ENCODE data around the gene EMC1. TPM values are rescaled to one million over a fixed set of nuclear protein-coding genes. Genes with fewer than 3 reads are reported as not detected.
"Not testable (repeated sequence)": the region's sequence is repeated elsewhere in the genome, so short reads cannot be mapped to it uniquely, and the experiment has no call there.

EMC1 gene
- total RNA-seq, 1 experiment from 2014 or later = 48.6 TPM

DNA sequence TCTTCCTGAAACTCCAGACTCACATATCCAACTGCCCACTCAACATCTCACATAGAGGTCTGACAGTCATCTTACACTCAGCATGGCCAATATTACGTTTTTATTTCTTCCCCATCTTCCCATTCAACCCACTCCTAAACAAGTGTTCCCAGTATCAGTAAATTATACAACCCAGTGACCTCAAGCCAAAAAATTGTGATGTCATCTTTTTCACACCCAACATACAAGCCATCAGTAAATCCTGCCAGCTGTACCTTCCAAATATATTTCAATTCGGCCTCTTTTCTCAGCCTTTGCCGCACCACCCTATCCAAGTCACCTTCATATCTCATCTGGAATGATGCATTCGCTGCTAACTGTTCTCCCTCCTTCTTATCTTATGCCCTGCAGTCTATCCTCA, 60.9 kb downstream of the EMC1 start:
- DNase-seq (ENCODE audit: low spot score) = no peak

DNA sequence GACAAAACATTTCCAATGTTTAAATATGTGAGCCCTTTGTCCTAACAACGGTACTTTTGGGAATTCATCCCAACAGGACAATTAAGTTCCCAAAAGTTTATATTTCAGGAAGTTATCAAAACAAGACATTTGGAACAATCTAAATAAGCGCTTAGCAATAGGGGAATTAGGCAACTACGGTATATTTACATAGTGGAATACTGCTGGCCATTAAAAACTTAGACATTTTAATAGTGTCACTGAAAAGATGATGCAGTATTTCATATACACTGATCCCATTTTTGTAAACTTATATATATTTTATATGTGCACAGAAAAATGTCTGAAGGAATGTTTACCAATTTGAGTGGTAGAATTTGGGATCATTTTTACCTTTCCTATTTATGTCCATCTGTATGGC, 62.1 kb downstream of the EMC1 start:
- no peak for DNase-seq (ENCODE audit: low spot score)

GRCh38 chr1:19187852-19188251, 63.5 kb downstream of the EMC1 start:
- DNase-seq (ENCODE audit: low spot score) = no peak

GRCh38 chr1:19186001-19186400, 65.3 kb downstream of the EMC1 start:
- DNase-seq (ENCODE audit: low spot score) = no peak

DNA sequence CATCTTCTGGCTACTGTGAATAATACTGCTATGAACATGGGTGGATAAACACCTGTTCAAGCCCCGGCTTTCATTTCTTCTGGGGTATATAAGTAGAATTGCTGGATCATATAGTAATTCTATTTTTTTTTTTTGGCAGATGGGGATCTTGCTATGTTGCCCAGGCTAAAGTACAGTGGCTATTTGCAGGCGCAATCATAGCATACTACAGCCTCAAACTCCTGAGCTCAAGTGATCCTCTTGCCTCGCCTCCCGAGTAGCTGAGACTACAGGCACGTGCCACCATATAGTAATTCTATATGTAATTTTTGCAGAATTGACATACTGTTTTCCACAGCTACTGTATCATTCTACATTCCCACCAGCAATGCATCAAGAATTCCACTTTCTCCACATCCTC, 69.1 kb downstream of the EMC1 start:
- DNase-seq (ENCODE audit: low spot score) = no peak

- not testable (repeated sequence) for DNase-seq (ENCODE audit: low spot score)
Measured at GRCh38 chr1:19180265-19180657, 71.1 kb downstream of the EMC1 start.

- DNase-seq (ENCODE audit: low spot score) = peak; percentile 35
Measured at GRCh38 chr1:19179597-19180264, 71.6 kb downstream of the EMC1 start.

DNA sequence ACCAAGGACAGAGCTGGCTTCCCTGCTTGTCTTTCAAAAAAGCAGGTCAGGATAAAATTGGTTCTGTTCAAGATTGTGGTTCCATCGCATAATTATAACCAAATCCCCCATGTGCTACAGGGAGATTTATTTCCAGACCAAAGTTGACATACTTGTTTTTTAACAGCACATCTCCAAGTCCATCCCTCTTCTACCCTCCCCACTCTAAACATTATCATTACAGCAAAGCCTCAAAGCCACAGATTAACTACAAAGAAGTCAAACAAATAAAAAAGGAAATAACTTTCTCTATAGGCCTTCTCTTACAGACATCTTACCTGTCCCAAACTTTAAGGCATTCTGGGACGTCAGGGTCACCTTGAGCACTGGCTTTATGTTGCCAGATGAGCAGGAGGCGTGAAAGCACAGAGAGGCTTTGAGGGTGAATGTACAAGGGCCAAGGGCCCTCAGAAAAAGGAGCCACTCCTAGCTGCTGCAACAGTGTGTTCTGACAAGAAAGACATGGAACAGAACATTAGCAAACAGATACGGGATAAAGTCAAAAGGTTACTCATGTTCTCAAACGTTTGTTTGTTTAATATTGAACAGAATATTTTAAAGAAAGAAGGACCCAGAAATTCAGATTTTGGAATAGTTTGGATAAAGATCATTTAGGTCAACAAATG, 72.5 kb downstream of the EMC1 start:
- no peak for DNase-seq (ENCODE audit: low spot score)

DNA sequence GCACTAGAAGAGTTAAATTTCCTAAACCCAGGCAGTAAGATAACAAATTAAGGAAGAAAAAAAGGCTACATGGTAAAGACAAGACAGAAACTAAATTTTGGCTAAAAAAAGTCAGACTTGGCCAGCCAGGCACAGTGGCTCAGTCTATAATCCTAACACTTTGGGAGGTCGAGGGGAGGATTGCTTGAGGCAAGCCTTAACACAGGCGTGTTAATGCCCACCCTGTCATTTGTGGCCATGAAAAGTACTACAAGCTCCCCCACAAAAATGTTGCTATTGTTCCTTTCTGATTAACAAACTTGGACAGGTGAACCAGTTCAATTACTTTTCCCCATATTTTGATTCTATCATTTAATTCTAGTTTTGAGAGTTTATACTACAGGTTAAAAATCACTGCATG, 73.5 kb downstream of the EMC1 start:
- no peak for DNase-seq (ENCODE audit: low spot score)

DNA sequence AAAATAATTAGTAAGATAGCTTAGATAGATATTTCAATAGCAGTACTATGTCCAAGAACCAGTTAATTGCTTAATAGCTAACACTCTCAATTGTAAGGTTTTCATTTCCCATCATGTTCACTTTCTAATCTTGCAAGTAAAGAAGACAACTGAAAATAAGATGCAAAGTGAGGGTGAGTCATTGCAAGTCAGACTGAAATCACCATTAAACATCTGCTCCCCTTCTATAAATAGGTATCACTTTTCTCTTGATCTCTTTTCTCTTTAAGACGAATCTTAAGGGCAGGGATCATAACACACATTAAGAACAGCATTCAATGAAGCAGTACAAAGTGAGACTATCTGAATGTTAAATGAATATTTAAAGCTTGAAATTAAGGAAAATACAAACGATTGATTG, 81.7 kb downstream of the EMC1 start:
- no peak for DNase-seq (ENCODE audit: low spot score)

DNA sequence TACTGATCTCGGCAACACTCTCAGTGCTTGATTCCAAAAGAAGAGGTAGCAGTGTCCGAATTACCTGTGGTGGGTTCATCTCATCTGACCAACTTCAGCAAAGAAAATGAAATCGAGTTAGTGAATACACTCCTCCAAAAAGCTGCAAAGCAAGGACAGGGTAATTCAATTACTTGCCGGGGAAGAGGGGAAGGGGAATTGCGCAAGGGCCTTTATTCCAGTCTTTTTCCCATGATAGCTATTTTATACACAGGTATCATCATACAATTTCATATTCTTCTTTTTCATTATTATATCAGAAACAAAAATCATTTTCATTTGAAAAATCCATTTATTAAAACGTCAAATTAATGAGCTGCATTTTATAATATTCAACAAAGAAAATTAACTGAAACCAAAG, 84.2 kb downstream of the EMC1 start:
- no peak for DNase-seq (ENCODE audit: low spot score)

- no peak for DNase-seq (ENCODE audit: low spot score)
Measured at GRCh38 chr1:19166066-19166465, 85.3 kb downstream of the EMC1 start.

Other genes with a start within 250 kb of the EMC1 start
- gene UBR4, start 41.3 kb downstream of the EMC1 start, total RNA-seq (2014; rRNA removed; shearing (Covaris generic)) = 128 and 146 TPM in 2 replicates
- 94.9 and 96.1 TPM in 2 replicates for gene MRTO4, start 281 bp upstream of the EMC1 start, total RNA-seq (2014; rRNA removed; shearing (Covaris generic))
- gene AKR7A3, start 37.2 kb upstream of the EMC1 start, total RNA-seq (2014; rRNA removed; shearing (Covaris generic)) = 136 and 142 TPM in 2 replicates
- 202 and 211 TPM in 2 replicates for gene AKR7A2, start 60.6 kb upstream of the EMC1 start, total RNA-seq (2014; rRNA removed; shearing (Covaris generic))
- gene SLC66A1, start 60.8 kb upstream of the EMC1 start, total RNA-seq (2014; rRNA removed; shearing (Covaris generic)) = 27.2 and 27.9 TPM in 2 replicates
- 71.9 and 87.3 TPM in 2 replicates for gene CAPZB, start 234.0 kb upstream of the EMC1 start, total RNA-seq (2014; rRNA removed; shearing (Covaris generic))

All from HT-29 (cell line).